Mesenchymal stem cell (in vitro differentiated cells and primary cell): Measurements from ENCODE around the gene PRSS27.

Experiments
- DNase-seq: peaks from one replicate; pipeline ENCODE4 v3.0.0-alpha.2; 2013
- H2AFZ ChIP-seq: one replicate; pipeline ENCODE4 v1.6.1; 2013; ENCODE audit warnings: low read depth, mild to moderate bottlenecking, control low read depth, inconsistent platforms, low read length, moderate library complexity
- H2AK5ac ChIP-seq: 2 replicates; pipeline ENCODE4 v1.6.1; 2013; ENCODE audit warnings: low read length, moderate library complexity, mild to moderate bottlenecking, inconsistent platforms; ENCODE audit not compliant: severe bottlenecking
- H2BK120ac ChIP-seq: one replicate; pipeline ENCODE4 v1.6.1; 2013; ENCODE audit warnings: low read depth, mild to moderate bottlenecking, inconsistent platforms, low read length, moderate library complexity
- H2BK12ac ChIP-seq, 2 experiments: one replicate each; pipeline ENCODE4 v1.6.1; 2013; ENCODE audit warnings: inconsistent platforms in 2 of 2, low read length in 2 of 2, mild to moderate bottlenecking in 2 of 2, moderate library complexity in 2 of 2, control low read depth in 1 of 2
- H2BK15ac ChIP-seq: one replicate; pipeline ENCODE4 v1.6.1; 2013; ENCODE audit warnings: mild to moderate bottlenecking, low read depth, inconsistent platforms; ENCODE audit not compliant: poor library complexity, severe bottlenecking
- H2BK5ac ChIP-seq: 2 replicates; pipeline ENCODE4 v1.6.1; 2013; ENCODE audit warnings: low read depth, mild to moderate bottlenecking, low read length, control low read depth, inconsistent platforms; ENCODE audit not compliant: poor library complexity, severe bottlenecking
- H3K14ac ChIP-seq, 2 experiments: one replicate each; pipeline ENCODE4 v1.6.1; 2013; ENCODE audit warnings: inconsistent platforms in 2 of 2, low read length in 2 of 2, control low read depth in 1 of 2, mild to moderate bottlenecking in 1 of 2, moderate library complexity in 1 of 2
- H3K18ac ChIP-seq, 2 experiments: one replicate each; pipeline ENCODE4 v1.6.1; 2013; ENCODE audit warnings: inconsistent platforms in 2 of 2, low read length in 2 of 2, control low read depth in 1 of 2, low read depth in 1 of 2, mild to moderate bottlenecking in 1 of 2
- H3K23ac ChIP-seq, 2 experiments: one replicate each; pipeline ENCODE4 v1.6.1; 2013; ENCODE audit warnings: inconsistent platforms in 2 of 2, low read length in 2 of 2, mild to moderate bottlenecking in 2 of 2, moderate library complexity in 2 of 2, control low read depth in 1 of 2
- H3K27ac ChIP-seq: 2 replicates; pipeline ENCODE4 v1.5.1; 2013; ENCODE audit warnings: mild to moderate bottlenecking, moderate library complexity, low read length, control low read depth, inconsistent platforms; ENCODE audit not compliant: poor library complexity, severe bottlenecking
- H3K27me3 ChIP-seq, 2 experiments: 2 replicates each; pipeline versions ENCODE4 v1.6.1 to v1.7.0; 2013; ENCODE audit warnings: low read length in 2 of 2, mild to moderate bottlenecking in 2 of 2, moderate library complexity in 2 of 2, control low read depth in 1 of 2, inconsistent platforms in 1 of 2; ENCODE audit not compliant: control insufficient read depth in 1 of 2, insufficient read depth in 1 of 2
- H3K36me3 ChIP-seq, 2 experiments: 2 replicates each; pipeline versions ENCODE4 v1.6.1 to v1.7.0; 2013; ENCODE audit warnings: low read length in 2 of 2, control low read depth in 1 of 2, inconsistent platforms in 1 of 2, low read depth in 1 of 2, mild to moderate bottlenecking in 1 of 2; ENCODE audit not compliant: insufficient read depth in 2 of 2, control insufficient read depth in 1 of 2
- H3K4ac ChIP-seq, 2 experiments: one replicate each; pipeline ENCODE4 v1.6.1; 2013; ENCODE audit warnings: inconsistent platforms in 2 of 2, low read length in 2 of 2, mild to moderate bottlenecking in 2 of 2, moderate library complexity in 2 of 2, control low read depth in 1 of 2, low read depth in 1 of 2
- H3K4me1 ChIP-seq: 2 replicates; pipeline ENCODE4 v1.6.1; 2013; ENCODE audit warnings: low read depth, low read length, control low read depth; ENCODE audit not compliant: control insufficient read depth, insufficient read depth
- H3K4me2 ChIP-seq: 2 replicates; pipeline ENCODE4 v1.6.1; 2013; ENCODE audit warnings: low read length, mild to moderate bottlenecking, inconsistent platforms; ENCODE audit not compliant: poor library complexity, severe bottlenecking
- H3K4me3 ChIP-seq, 2 experiments: 2 replicates each; pipeline versions ENCODE4 v1.5.1 to v1.7.0; 2013; ENCODE audit warnings: low read length in 2 of 2, mild to moderate bottlenecking in 2 of 2, control low read depth in 1 of 2, low read depth in 1 of 2; ENCODE audit not compliant: insufficient read depth in 1 of 2
- H3K79me1 ChIP-seq: replicated peaks from 2 replicates; pipeline ENCODE4 v1.6.1; 2013; ENCODE audit warnings: mild to moderate bottlenecking, control low read depth, low read length, inconsistent platforms; ENCODE audit not compliant: poor library complexity, severe bottlenecking
- H3K9ac ChIP-seq: 2 replicates; pipeline ENCODE4 v1.7.0; 2013; ENCODE audit warnings: mild to moderate bottlenecking, low read length, moderate library complexity
- H3K9me3 ChIP-seq: 2 replicates; pipeline ENCODE4 v1.7.0; 2013; ENCODE audit warnings: mild to moderate bottlenecking, low read length; ENCODE audit not compliant: control insufficient read depth
- H4K8ac ChIP-seq: one replicate; pipeline ENCODE4 v1.6.1; 2013; ENCODE audit warnings: inconsistent platforms, mild to moderate bottlenecking, low read length, moderate library complexity
- H4K91ac ChIP-seq: one replicate; pipeline ENCODE4 v1.6.1; 2013; ENCODE audit warnings: mild to moderate bottlenecking, low read length, inconsistent platforms
- WGBS: methylation state at CpG from one replicate; pipeline ENCODE4 v1.1.7; 2013; ENCODE audit warnings: mixed read lengths; 5-methylcytosine and 5-hydroxymethylcytosine counted together

Gene PRSS27

DNA sequence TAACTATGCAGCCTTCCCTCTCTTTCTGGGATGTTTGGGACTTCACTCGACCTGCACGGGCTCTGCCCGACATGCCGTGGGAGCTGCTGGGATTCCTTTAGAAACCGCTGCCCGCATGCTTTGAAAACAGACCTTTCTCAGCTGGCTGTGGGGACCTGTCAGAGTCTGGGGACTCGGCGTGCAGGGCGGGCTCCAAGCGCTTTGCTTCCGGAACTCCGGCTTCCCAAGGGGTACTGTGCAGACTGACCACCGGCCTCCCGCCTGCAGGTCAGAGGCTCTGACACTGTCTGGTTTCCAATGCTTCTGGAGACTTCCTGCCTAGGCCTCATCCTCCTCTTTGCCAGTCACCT, 11.8 kb downstream of the PRSS27 start:
- Histone ChIP-seq H3K23ac (no peak overlapping the region), H3K79me1 (peaks cover 31% of the 10 kb centered on the region), H3K9ac (no peak overlapping the region), H3K9me3 (no peaks in the 10 kb centered on the region), H2BK12ac (no peak overlapping the region), H4K91ac (no peak overlapping the region), H3K4me1 (no peaks in the 10 kb centered on the region), H2BK15ac (no peak overlapping the region), H2BK120ac (no peak overlapping the region), H3K4ac (no peak overlapping the region), H3K4me3 (no peak overlapping the region), H3K14ac (no peak overlapping the region), H3K36me3 (peaks cover 45 to 74% of the 10 kb centered on the region in 2 experiments), H2AK5ac (no peak overlapping the region), H3K27me3 (no peaks in the 10 kb centered on the region), H2BK5ac (no peak overlapping the region), H3K27ac (no peak overlapping the region), H2AFZ (no peak overlapping the region), H3K4me2 (no peak overlapping the region), H4K8ac (no peak overlapping the region), H3K18ac (no peak overlapping the region)
- DNase-seq = no peak
- 97% methylated on average over 14 of the region's 14 CpGs for WGBS

GRCh38 chr16:2707368-2708289, 12.4 kb downstream of the PRSS27 start:
- H3K4me2 ChIP-seq = no peak overlapping the region
- H3K4ac ChIP-seq = no peak overlapping the region
- H3K27me3 ChIP-seq = no peaks in the 10 kb centered on the region
- H3K79me1 ChIP-seq = peaks cover 38% of the 10 kb centered on the region
- H3K14ac ChIP-seq = no peak overlapping the region
- H2BK5ac ChIP-seq = no peak overlapping the region
- no peak overlapping the region for H3K9ac ChIP-seq
- no peak overlapping the region for H3K23ac ChIP-seq
- H4K91ac ChIP-seq = no peak overlapping the region
- H3K18ac ChIP-seq = no peak overlapping the region
- H3K9me3 ChIP-seq = no peaks in the 10 kb centered on the region
- H3K4me1 ChIP-seq = no peaks in the 10 kb centered on the region
- peaks cover 51 to 80% of the 10 kb centered on the region in 2 experiments for H3K36me3 ChIP-seq
- no peak overlapping the region for H2BK120ac ChIP-seq
- H2BK12ac ChIP-seq = no peak overlapping the region
- 97% methylated on average over 51 of the region's 51 CpGs for WGBS
- no peak overlapping the region for H3K27ac ChIP-seq
- no peak overlapping the region for H4K8ac ChIP-seq
- H2BK15ac ChIP-seq = no peak overlapping the region
- DNase-seq = no peak
- H2AFZ ChIP-seq = no peak overlapping the region
- H3K4me3 ChIP-seq = no peak overlapping the region
- no peak overlapping the region for H2AK5ac ChIP-seq

DNA sequence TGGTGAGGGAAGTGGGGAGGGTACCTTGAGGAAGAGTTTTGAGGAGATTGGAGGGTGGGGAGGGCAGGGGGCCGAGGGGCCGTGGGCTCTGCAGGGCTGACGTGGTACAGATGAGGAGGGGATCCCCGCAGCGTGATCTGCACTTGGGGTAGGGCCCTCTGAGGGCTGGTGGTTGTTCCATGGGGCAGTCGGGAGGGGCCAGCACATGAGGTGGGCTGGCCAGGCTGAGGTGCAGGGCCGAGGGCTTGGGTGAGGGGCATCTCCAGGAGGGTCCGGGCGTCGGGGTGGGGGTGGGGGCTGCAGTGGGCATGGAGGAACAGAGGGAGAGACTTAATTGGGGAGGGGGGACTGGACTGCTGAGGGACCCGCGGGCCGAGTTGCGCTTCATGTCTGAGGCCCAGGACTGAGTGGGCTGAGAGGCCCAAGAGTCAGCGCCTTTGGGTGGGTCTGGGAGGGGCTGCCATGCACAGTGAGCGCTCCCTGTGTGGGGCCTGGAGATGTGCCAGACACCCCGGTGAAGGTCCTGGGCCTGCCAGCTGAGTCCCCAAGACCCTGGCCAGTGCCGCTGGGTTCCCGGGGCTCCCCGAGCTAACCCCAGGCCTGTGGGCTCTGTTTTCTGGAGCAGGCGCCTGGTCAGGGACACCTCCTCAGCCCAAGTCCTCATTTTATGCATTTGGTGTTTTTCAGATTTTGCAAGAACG, 13.3 kb downstream of the PRSS27 start:
- Histone ChIP-seq H2BK12ac (no peak overlapping the region), H3K14ac (no peak overlapping the region), H3K9ac (no peak overlapping the region), H3K4me1 (no peaks in the 10 kb centered on the region), H2AK5ac (no peak overlapping the region), H3K4me3 (no peak overlapping the region), H2BK15ac (no peak overlapping the region), H2BK120ac (no peak overlapping the region), H3K27ac (no peak overlapping the region), H3K4ac (no peak overlapping the region), H3K4me2 (no peak overlapping the region), H3K36me3 (peaks cover 58 to 89% of the 10 kb centered on the region in 2 experiments), H3K9me3 (no peaks in the 10 kb centered on the region), H3K23ac (no peak overlapping the region), H3K18ac (no peak overlapping the region), H2BK5ac (no peak overlapping the region), H3K27me3 (no peaks in the 10 kb centered on the region), H2AFZ (no peak overlapping the region), H4K91ac (no peak overlapping the region), H4K8ac (no peak overlapping the region), H3K79me1 (peaks cover 45% of the 10 kb centered on the region)
- 97% methylated on average over 22 of the region's 22 CpGs for WGBS
- DNase-seq = no peak

DNA sequence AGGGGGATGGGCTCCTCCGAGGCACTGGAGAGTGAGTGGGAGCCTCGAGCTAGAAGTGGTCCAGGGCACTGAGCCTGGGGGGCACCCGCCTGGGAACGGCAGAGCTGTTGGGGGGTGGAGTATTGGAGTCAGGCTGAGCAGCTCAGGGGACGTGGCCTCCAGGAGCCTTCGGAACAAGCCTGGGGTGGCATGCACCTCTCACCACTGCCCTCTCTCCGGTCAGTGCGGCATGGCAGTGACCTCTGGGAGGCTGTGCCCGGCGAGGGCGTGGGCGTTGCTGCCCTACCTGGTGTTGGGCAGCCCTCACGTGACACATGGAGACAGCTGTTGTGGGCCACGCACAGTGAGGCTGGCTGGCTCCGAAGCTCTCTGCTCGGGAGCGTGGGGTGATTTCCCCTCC, 13.9 kb downstream of the PRSS27 start:
- Histone ChIP-seq H2BK120ac (no peak overlapping the region), H3K4me1 (no peaks in the 10 kb centered on the region), H4K8ac (no peak overlapping the region), H3K14ac (no peak overlapping the region), H4K91ac (no peak overlapping the region), H2AFZ (no peak overlapping the region), H2BK12ac (no peak overlapping the region), H3K4me2 (no peak overlapping the region), H2AK5ac (no peak overlapping the region), H3K9ac (no peak overlapping the region), H3K27ac (no peak overlapping the region), H3K36me3 (peaks cover 64 to 96% of the 10 kb centered on the region in 2 experiments), H3K18ac (no peak overlapping the region), H3K23ac (no peak overlapping the region), H3K4ac (no peak overlapping the region), H3K9me3 (no peaks in the 10 kb centered on the region), H2BK15ac (no peak overlapping the region), H3K4me3 (no peak overlapping the region), H3K27me3 (no peaks in the 10 kb centered on the region), H3K79me1 (peaks cover 51% of the 10 kb centered on the region), H2BK5ac (no peak overlapping the region)
- 97% methylated on average over 17 of the region's 17 CpGs for WGBS
- DNase-seq = no peak
